ENCODE measurements around the gene ASCL5. TPM values are rescaled to one million over a fixed set of nuclear protein-coding genes. Genes with fewer than 3 reads are reported as not detected.

The ASCL5 gene
- total and polyA plus RNA-seq, 9 of the 15 experiments (the other 6 are each of a cell fraction or from before 2014, with no cell fraction given), result 0.09 TPM; not detected in 8

GRCh38 chr1:201167041-201167991 lies 40.3 kb upstream of the ASCL5 start (continued):
- TF ChIP-seq ZFP36 (IDR thresholded peaks at IDR 0.05; ENCODE audit: low read depth, low read length, partially characterized antibody), result no peak
- TF ChIP-seq CBX2 (IDR thresholded peaks at IDR 0.05; ENCODE audit: insufficient read depth, low read length, poor library complexity, severe bottlenecking), result no peak
- TF ChIP-seq XRCC5 (IDR thresholded peaks at IDR 0.05; ENCODE audit: low read depth, low read length), result no peak
- TF ChIP-seq ZNF212 (CRISPR knock-in tag; IDR thresholded peaks at IDR 0.05), result no peak
- no peak for TF ChIP-seq NFIC (IDR thresholded peaks at IDR 0.05)
- TF ChIP-seq TBL1XR1 (IDR thresholded peaks at IDR 0.05; ENCODE audit: low read length in 2 of 2), result no peak
- TF ChIP-seq CHD7 (IDR thresholded peaks at IDR 0.05; ENCODE audit: low read depth, low read length), result no peak
- TF ChIP-seq SFPQ (IDR thresholded peaks at IDR 0.05; ENCODE audit: low read depth, low read length), result no peak
- no peak for TF ChIP-seq SLC30A9 (CRISPR knock-in tag; IDR thresholded peaks at IDR 0.05)
- no peak for TF ChIP-seq CBX8 (IDR thresholded peaks at IDR 0.05; ENCODE audit: borderline replicate concordance, extremely low read depth, low read depth, low read length, poor library complexity, severe bottlenecking)
- no peak for TF ChIP-seq COPS2 (conservative IDR thresholded peaks at IDR 0.05)

Data from K562 (cell line).